KMS-11 (cell line): ENCODE results near the gene SLIT1.

Source experiments
- H2AFZ ChIP-seq: fragments of 200-600 bp; sonication (generic); 2 replicates; pipeline ENCODE4 v1.6.1; 2016; ENCODE audit warnings: antibody characterized with exemption, mixed run types, low read depth
- H3K27ac ChIP-seq: fragments of 200-600 bp; sonication (generic); 2 replicates; pipeline ENCODE4 v1.6.1; 2016; ENCODE audit warnings: mild to moderate bottlenecking, mixed run types
- H3K27me3 ChIP-seq: fragments of 200-600 bp; sonication (generic); 2 replicates; pipeline ENCODE4 v1.6.1; 2017; ENCODE audit warnings: mild to moderate bottlenecking, low read depth, mixed run types, moderate library complexity; ENCODE audit not compliant: insufficient read depth
- H3K36me3 ChIP-seq: fragments of 200-600 bp; sonication (generic); 2 replicates; pipeline ENCODE4 v1.6.1; 2017; ENCODE audit warnings: mild to moderate bottlenecking, mixed run types; ENCODE audit not compliant: insufficient read depth
- H3K4me1 ChIP-seq: fragments of 200-600 bp; sonication (generic); 2 replicates; pipeline ENCODE4 v1.6.1; 2016; ENCODE audit warnings: mild to moderate bottlenecking, low read depth, mixed run types; ENCODE audit not compliant: poor library complexity, severe bottlenecking
- H3K4me2 ChIP-seq: fragments of 200-600 bp; sonication (generic); 2 replicates; pipeline ENCODE4 v1.7.0; 2016; ENCODE audit warnings: mild to moderate bottlenecking, mixed run types
- H3K4me3 ChIP-seq: fragments of 200-600 bp; sonication (generic); IDR thresholded peaks from 2 replicates; pipeline ENCODE4 v1.6.1; 2017; ENCODE audit warnings: low read depth, low read length, mixed read lengths; ENCODE audit not compliant: insufficient read depth
- H3K79me2 ChIP-seq: fragments of 200-600 bp; sonication (generic); 2 replicates; pipeline ENCODE4 v1.6.1; 2016; ENCODE audit warnings: low read depth, mixed run types; ENCODE audit not compliant: insufficient read depth
- H3K9ac ChIP-seq: fragments of 200-600 bp; sonication (generic); 2 replicates; pipeline ENCODE4 v1.6.1; 2016; ENCODE audit warnings: mild to moderate bottlenecking, mixed run types
- H4K20me1 ChIP-seq: fragments of 200-600 bp; sonication (generic); 2 replicates; pipeline ENCODE4 v1.6.1; 2016; ENCODE audit warnings: mild to moderate bottlenecking, mixed run types; ENCODE audit not compliant: insufficient read depth
- TF ChIP-seq, protein P1 (sequence below): fragments of 200-600 bp; sonication (generic); conservative IDR thresholded peaks from 2 replicates; pipeline ENCODE4 v1.6.1; 2017; ENCODE audit warnings: low read depth, mild to moderate bottlenecking, antibody characterized with exemption, low read length, moderate library complexity, mixed read lengths

The SLIT1 gene

DNA sequence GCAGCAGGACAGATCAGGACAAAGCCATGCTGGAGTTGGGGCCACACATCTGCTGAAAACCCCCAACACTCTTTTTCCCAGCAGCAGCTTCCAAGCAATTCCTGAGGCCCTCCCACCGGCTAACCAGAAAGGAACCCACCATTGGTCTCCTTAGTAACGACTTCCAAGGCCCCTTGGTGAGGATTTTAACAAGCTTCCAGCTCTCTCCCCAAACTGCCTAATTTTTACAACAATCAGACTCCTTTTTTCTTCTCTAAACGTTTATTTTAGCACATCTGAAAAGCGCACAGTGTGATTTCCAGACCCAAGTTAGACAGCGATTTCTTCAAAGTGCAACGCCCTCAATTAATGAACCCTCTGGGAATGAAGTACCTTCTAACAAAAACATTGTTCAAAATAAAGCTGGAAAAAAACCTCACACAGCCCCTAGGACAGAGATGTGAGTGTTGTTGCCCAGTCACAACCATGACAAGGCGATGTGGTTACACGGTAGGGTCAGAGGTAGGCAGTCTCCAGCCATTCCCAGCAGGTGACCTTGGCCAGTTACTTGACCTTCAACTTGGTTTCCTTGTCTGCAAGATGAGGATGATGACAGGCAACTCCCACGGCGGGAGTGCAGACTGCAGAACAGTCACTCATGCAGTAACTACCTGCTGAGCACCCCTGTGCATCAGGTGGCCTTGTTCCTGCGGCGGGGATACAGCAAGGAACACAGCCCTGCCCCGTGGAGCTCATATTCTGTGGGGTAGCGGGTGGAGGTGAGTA lies 82.3 kb downstream of the SLIT1 start:
- H3K36me3 ChIP-seq: no peaks in the 10 kb centered on the region
- no peak overlapping the region for H3K4me2 ChIP-seq
- no peak overlapping the region for H3K27ac ChIP-seq
- H2AFZ ChIP-seq: no peak overlapping the region
- no peaks in the 10 kb centered on the region for H4K20me1 ChIP-seq
- H3K79me2 ChIP-seq: no peaks in the 10 kb centered on the region; the same call in 1 of the 2 replicates
- no peak overlapping the region for H3K4me3 ChIP-seq
- H3K4me1 ChIP-seq: no peaks in the 10 kb centered on the region
- H3K27me3 ChIP-seq: no peaks in the 10 kb centered on the region
- no peak overlapping the region for H3K9ac ChIP-seq
- TF ChIP-seq, protein P1, sequence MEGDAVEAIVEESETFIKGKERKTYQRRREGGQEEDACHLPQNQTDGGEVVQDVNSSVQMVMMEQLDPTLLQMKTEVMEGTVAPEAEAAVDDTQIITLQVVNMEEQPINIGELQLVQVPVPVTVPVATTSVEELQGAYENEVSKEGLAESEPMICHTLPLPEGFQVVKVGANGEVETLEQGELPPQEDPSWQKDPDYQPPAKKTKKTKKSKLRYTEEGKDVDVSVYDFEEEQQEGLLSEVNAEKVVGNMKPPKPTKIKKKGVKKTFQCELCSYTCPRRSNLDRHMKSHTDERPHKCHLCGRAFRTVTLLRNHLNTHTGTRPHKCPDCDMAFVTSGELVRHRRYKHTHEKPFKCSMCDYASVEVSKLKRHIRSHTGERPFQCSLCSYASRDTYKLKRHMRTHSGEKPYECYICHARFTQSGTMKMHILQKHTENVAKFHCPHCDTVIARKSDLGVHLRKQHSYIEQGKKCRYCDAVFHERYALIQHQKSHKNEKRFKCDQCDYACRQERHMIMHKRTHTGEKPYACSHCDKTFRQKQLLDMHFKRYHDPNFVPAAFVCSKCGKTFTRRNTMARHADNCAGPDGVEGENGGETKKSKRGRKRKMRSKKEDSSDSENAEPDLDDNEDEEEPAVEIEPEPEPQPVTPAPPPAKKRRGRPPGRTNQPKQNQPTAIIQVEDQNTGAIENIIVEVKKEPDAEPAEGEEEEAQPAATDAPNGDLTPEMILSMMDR: no peak

DNA sequence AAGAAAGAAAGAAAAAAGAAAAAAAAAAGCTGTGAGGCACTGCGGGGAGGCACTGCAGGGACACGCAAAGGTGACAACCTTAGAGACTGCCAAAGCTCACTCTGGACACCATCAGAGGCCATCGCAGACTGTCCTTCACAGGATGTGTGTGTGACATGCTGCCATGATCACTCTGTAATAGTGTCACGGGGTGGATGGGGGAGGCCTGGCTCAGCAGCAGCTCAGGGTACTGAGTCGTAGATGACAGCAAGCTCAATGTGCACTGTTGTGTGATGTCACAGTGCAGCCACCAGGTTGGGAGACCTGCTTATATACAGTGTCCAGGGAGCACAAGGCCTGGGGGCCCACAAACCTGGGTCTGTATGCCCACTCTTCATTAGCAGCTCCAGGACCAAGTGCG lies 83.3 kb downstream of the SLIT1 start:
- H3K27ac ChIP-seq: no peak overlapping the region
- H3K4me2 ChIP-seq: no peak overlapping the region
- H3K4me3 ChIP-seq: no peak overlapping the region
- H3K27me3 ChIP-seq: no peaks in the 10 kb centered on the region
- H3K79me2 ChIP-seq: no peaks in the 10 kb centered on the region; the same call in 1 of the 2 replicates
- no peaks in the 10 kb centered on the region for H4K20me1 ChIP-seq
- H3K9ac ChIP-seq: no peak overlapping the region
- TF ChIP-seq, protein P1: no peak
- H2AFZ ChIP-seq: no peak overlapping the region
- H3K4me1 ChIP-seq: no peaks in the 10 kb centered on the region
- no peaks in the 10 kb centered on the region for H3K36me3 ChIP-seq

DNA sequence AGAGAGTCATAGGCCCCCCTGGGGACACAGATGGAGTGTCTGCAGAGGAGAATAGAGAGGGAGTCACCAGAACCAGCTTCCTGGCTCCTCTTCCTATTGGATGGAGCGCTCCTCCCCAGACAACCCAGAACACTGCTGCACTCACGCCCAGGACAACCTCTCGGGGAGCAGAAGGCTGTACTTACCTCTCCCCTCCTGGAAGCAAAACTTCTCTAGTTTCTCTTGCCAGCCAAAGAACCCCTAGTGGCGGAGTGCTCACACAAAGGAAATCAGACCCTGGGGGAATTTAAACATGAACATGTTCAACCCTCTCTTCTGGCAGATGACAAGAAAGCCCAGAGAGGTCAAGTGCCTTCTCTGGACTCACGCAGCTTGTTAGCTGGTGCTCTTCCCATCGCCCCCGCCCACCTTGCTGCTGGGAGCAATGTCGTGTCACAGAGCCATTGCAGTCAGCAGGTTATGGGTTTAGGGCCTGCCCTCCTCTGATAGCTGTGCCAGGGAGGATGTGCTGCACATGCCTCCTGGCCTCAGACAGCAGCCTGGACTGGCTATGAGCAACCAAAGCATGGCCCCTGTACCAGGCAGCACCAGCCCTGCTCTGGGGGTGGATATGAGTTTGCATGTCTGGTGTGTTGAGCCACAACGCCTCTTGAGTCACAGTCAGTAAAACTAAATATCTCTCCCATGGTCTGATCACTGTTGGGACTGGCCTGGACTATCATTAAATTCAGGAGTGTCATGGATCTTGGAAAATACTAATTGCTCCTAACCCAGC lies 84.4 kb downstream of the SLIT1 start:
- H3K27ac ChIP-seq: no peak overlapping the region
- no peak overlapping the region for H2AFZ ChIP-seq
- H3K4me1 ChIP-seq: no peaks in the 10 kb centered on the region
- H3K4me3 ChIP-seq: no peak overlapping the region
- H4K20me1 ChIP-seq: no peaks in the 10 kb centered on the region
- no peak overlapping the region for H3K9ac ChIP-seq
- H3K36me3 ChIP-seq: no peaks in the 10 kb centered on the region
- no peaks in the 10 kb centered on the region for H3K27me3 ChIP-seq
- H3K4me2 ChIP-seq: no peak overlapping the region
- no peaks in the 10 kb centered on the region; the same call in 1 of the 2 replicates for H3K79me2 ChIP-seq
- TF ChIP-seq, protein P1: no peak

DNA sequence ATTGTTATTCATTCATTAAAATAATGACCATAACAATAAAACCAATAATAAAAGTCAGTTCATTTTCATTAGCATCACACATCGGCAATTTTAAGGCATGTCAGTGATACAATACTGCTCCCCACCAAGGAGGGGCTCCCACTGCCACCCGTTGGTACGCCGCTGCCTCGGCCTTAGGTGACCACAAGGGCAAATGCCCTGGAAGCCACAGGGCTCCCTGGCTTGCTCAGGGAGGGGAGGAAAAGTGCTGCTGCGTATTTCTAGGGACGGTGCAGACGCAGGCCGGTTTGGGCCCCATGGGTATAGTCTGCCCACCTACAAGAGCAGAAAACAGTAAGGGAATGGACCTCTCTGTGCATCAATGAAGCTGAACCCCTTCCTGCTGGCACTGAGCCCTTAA lies 85.1 kb downstream of the SLIT1 start:
- H4K20me1 ChIP-seq: no peaks in the 10 kb centered on the region
- H3K27ac ChIP-seq: no peak overlapping the region
- no peaks in the 10 kb centered on the region for H3K27me3 ChIP-seq
- no peak overlapping the region for H2AFZ ChIP-seq
- no peak overlapping the region for H3K4me2 ChIP-seq
- H3K4me3 ChIP-seq: no peak overlapping the region
- TF ChIP-seq, protein P1: no peak
- no peaks in the 10 kb centered on the region for H3K4me1 ChIP-seq
- H3K36me3 ChIP-seq: no peaks in the 10 kb centered on the region
- H3K79me2 ChIP-seq: no peaks in the 10 kb centered on the region; the same call in 1 of the 2 replicates
- no peak overlapping the region for H3K9ac ChIP-seq
